Measurements from ENCODE around the gene JADE2.

Gene JADE2

DNA sequence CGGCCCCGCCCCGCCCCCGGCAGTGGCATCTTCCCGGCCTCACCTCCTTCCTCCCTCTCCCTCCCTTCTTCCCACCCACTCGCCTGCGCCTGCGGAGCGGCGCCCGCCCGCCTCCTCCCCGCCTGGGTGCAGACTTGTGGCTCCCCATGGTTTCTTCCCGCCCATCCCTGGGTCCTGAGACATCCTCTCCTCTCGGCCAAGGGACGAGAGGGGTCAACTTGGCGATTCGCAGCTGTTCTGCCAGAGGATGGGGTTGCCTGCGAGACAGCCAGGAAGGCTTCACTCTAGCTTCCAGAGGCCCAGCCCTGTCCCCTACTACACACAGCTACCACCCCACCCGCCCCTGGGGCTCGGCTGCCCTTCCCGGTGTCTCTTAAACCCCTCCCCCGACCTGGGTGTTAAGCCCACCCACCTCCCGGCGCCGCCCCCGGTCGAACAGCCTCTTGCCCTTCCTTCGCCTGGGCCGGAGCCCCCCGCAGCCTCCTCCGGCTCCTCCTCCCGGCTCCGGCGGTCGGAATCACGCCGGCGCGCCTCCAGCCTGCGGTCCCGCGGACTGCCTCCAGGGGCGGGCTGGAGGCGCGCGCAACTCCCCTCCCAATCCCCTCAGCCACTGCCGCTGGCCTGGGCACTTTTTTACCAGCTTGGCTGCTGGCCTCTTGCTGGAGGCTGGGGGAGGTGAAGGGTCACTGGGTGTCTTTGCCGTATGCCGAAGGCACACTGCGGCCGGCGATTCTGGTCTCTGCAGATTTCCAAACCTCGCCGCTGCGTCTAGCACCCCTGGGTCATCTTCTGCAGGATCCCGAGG is 1.9 kb downstream of the JADE2 start (continued):
- TF ChIP-seq ZNF140 (tag by site-specific recombination; IDR thresholded peaks at IDR 0.05), result no peak
- no peak for TF ChIP-seq TRIM28 (IDR thresholded peaks at IDR 0.05; ENCODE audit: borderline replicate concordance, low read length)
- TF ChIP-seq, protein P1, sequence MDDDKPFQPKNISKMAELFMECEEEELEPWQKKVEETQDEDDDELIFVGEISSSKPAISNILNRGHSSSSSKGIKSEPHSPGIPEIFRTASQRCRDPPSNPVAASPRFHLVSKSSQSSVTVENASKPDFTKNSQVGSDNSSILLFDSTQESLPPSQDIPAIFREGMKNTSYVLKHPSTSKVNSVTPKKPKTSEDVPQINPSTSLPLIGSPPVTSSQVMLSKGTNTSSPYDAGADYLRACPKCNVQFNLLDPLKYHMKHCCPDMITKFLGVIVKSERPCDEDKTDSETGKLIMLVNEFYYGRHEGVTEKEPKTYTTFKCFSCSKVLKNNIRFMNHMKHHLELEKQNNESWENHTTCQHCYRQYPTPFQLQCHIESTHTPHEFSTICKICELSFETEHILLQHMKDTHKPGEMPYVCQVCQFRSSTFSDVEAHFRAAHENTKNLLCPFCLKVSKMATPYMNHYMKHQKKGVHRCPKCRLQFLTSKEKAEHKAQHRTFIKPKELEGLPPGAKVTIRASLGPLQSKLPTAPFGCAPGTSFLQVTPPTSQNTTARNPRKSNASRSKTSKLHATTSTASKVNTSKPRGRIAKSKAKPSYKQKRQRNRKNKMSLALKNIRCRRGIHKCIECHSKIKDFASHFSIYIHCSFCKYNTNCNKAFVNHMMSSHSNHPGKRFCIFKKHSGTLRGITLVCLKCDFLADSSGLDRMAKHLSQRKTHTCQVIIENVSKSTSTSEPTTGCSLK (tag by site-specific recombination; IDR thresholded peaks at IDR 0.05), result no peak
- TF ChIP-seq ZNF664 (tag by site-specific recombination; IDR thresholded peaks at IDR 0.05), result no peak
- TF ChIP-seq ZNF639 (tag by site-specific recombination; IDR thresholded peaks at IDR 0.05), result no peak
- TF ChIP-seq, protein P2, sequence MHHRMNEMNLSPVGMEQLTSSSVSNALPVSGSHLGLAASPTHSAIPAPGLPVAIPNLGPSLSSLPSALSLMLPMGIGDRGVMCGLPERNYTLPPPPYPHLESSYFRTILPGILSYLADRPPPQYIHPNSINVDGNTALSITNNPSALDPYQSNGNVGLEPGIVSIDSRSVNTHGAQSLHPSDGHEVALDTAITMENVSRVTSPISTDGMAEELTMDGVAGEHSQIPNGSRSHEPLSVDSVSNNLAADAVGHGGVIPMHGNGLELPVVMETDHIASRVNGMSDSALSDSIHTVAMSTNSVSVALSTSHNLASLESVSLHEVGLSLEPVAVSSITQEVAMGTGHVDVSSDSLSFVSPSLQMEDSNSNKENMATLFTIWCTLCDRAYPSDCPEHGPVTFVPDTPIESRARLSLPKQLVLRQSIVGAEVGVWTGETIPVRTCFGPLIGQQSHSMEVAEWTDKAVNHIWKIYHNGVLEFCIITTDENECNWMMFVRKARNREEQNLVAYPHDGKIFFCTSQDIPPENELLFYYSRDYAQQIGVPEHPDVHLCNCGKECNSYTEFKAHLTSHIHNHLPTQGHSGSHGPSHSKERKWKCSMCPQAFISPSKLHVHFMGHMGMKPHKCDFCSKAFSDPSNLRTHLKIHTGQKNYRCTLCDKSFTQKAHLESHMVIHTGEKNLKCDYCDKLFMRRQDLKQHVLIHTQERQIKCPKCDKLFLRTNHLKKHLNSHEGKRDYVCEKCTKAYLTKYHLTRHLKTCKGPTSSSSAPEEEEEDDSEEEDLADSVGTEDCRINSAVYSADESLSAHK (tag by site-specific recombination; IDR thresholded peaks at IDR 0.05), result no peak
- TF ChIP-seq ZNF48 (tag by site-specific recombination; IDR thresholded peaks at IDR 0.05), result no peak
- no peak for TF ChIP-seq ZNF169 (tag by site-specific recombination; IDR thresholded peaks at IDR 0.05)
- TF ChIP-seq SETDB1 (IDR thresholded peaks at IDR 0.05; ENCODE audit: insufficient read length, low read length), result no peak
- TF ChIP-seq PRDM1 (tag by site-specific recombination; IDR thresholded peaks at IDR 0.05), result no peak
- no peak for TF ChIP-seq ZNF623 (tag by site-specific recombination; IDR thresholded peaks at IDR 0.05)
- no peak for TF ChIP-seq RBAK (tag by site-specific recombination; IDR thresholded peaks at IDR 0.05)
- no peak for TF ChIP-seq ZNF555 (tag by site-specific recombination; conservative IDR thresholded peaks at IDR 0.05)
- TF ChIP-seq ZNF514 (tag by site-specific recombination; IDR thresholded peaks at IDR 0.05), result no peak
- no peak for TF ChIP-seq ZNF121 (tag by site-specific recombination; IDR thresholded peaks at IDR 0.05)
- TF ChIP-seq SP2 (tag by site-specific recombination; IDR thresholded peaks at IDR 0.05), result peak; percentile 86
- TF ChIP-seq, protein P3, sequence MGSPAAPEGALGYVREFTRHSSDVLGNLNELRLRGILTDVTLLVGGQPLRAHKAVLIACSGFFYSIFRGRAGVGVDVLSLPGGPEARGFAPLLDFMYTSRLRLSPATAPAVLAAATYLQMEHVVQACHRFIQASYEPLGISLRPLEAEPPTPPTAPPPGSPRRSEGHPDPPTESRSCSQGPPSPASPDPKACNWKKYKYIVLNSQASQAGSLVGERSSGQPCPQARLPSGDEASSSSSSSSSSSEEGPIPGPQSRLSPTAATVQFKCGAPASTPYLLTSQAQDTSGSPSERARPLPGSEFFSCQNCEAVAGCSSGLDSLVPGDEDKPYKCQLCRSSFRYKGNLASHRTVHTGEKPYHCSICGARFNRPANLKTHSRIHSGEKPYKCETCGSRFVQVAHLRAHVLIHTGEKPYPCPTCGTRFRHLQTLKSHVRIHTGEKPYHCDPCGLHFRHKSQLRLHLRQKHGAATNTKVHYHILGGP (tag by site-specific recombination; IDR thresholded peaks at IDR 0.05), result no peak
- no peak for TF ChIP-seq ZNF248 (tag by site-specific recombination; IDR thresholded peaks at IDR 0.05)
- TF ChIP-seq ZNF146 (tag by site-specific recombination; IDR thresholded peaks at IDR 0.05), result no peak
- no peak for TF ChIP-seq ZNF155 (tag by site-specific recombination; IDR thresholded peaks at IDR 0.05)
- no peak for TF ChIP-seq ZBTB7A (tag by site-specific recombination; IDR thresholded peaks at IDR 0.05; ENCODE audit: low read depth)
- TF ChIP-seq ZNF324 (tag by site-specific recombination; IDR thresholded peaks at IDR 0.05), result peak; percentile 46; the same call in 1 of the 2 replicates
- TF ChIP-seq ZBTB44 (tag by site-specific recombination; IDR thresholded peaks at IDR 0.05), result no peak
- TF ChIP-seq, protein P4, sequence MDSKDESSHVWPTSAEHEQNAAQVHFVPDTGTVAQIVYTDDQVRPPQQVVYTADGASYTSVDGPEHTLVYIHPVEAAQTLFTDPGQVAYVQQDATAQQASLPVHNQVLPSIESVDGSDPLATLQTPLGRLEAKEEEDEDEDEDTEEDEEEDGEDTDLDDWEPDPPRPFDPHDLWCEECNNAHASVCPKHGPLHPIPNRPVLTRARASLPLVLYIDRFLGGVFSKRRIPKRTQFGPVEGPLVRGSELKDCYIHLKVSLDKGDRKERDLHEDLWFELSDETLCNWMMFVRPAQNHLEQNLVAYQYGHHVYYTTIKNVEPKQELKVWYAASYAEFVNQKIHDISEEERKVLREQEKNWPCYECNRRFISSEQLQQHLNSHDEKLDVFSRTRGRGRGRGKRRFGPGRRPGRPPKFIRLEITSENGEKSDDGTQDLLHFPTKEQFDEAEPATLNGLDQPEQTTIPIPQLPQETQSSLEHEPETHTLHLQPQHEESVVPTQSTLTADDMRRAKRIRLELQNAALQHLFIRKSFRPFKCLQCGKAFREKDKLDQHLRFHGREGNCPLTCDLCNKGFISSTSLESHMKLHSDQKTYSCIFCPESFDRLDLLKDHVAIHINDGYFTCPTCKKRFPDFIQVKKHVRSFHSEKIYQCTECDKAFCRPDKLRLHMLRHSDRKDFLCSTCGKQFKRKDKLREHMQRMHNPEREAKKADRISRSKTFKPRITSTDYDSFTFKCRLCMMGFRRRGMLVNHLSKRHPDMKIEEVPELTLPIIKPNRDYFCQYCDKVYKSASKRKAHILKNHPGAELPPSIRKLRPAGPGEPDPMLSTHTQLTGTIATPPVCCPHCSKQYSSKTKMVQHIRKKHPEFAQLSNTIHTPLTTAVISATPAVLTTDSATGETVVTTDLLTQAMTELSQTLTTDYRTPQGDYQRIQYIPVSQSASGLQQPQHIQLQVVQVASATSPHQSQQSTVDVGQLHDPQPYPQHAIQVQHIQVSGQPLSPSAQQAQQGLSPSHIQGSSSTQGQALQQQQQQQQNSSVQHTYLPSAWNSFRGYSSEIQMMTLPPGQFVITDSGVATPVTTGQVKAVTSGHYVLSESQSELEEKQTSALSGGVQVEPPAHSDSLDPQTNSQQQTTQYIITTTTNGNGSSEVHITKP (tag by site-specific recombination; IDR thresholded peaks at IDR 0.05), result peak; percentile 83
- no peak for TF ChIP-seq ZNF585B (tag by site-specific recombination; IDR thresholded peaks at IDR 0.05)
- no peak for TF ChIP-seq ZNF707 (tag by site-specific recombination; IDR thresholded peaks at IDR 0.05)
- no peak for TF ChIP-seq ZNF132 (tag by site-specific recombination; IDR thresholded peaks at IDR 0.05; ENCODE audit: borderline replicate concordance)
- no peak for TF ChIP-seq ZNF777 (tag by site-specific recombination; IDR thresholded peaks at IDR 0.05; ENCODE audit: borderline replicate concordance)
